HepG2 (cell line): ENCODE measurements around the gene FYB2. TPM values are rescaled to one million over a fixed set of nuclear protein-coding genes. Genes with fewer than 3 reads are reported as not detected.
A peak's percentile ranks its signal among the peaks of the same experiment; 100 is the strongest.

Source experiments
- FOXK1 ChIP-seq: sonication (generic); formaldehyde crosslinking; IDR thresholded peaks from 2 replicates; pipeline ENCODE4 v1.4.0; 2020; ENCODE audit warnings: low read depth, missing genetic modification reagents, borderline replicate concordance
- NR2F2 ChIP-seq: IDR thresholded peaks from 2 replicates; pipeline ENCODE4 v1.6.1; 2012; ENCODE audit warnings: low read depth, inconsistent platforms, borderline replicate concordance
- PPARG ChIP-seq: conservative IDR thresholded peaks from 2 replicates; pipeline ENCODE4 v1.6.1; 2016; ENCODE audit warnings: missing biosample characterization, missing genetic modification reagents
- STAG1 ChIP-seq: sonication (generic); formaldehyde crosslinking; IDR thresholded peaks from 2 replicates; pipeline ENCODE4 v1.4.0; 2020; ENCODE audit warnings: missing genetic modification reagents
- ZBTB3 ChIP-seq: sonication (generic); formaldehyde crosslinking; IDR thresholded peaks from 2 replicates; pipeline ENCODE4 v1.4.0; 2020; ENCODE audit warnings: low read depth, mild to moderate bottlenecking, moderate library complexity, missing genetic modification reagents, borderline replicate concordance
- ZNF160 ChIP-seq: sonication (generic); formaldehyde crosslinking; IDR thresholded peaks from 2 replicates; pipeline ENCODE4 v1.8.0; 2022; ENCODE audit warnings: mild to moderate bottlenecking, inconsistent platforms, missing genetic modification reagents
- ZNF569 ChIP-seq: sonication (generic); formaldehyde crosslinking; IDR thresholded peaks from 2 replicates; pipeline ENCODE4 v1.5.0; 2020; ENCODE audit warnings: mild to moderate bottlenecking, missing genetic modification reagents, moderate library complexity, borderline replicate concordance
- ZNF737 ChIP-seq: sonication (generic); formaldehyde crosslinking; IDR thresholded peaks from 2 replicates; pipeline ENCODE4 v1.5.0; 2020; ENCODE audit warnings: missing genetic modification reagents, mild to moderate bottlenecking, borderline replicate concordance
- ZNF761 ChIP-seq: sonication (generic); formaldehyde crosslinking; conservative IDR thresholded peaks from 2 replicates; pipeline ENCODE4 v1.4.0; 2020; ENCODE audit warnings: mild to moderate bottlenecking, missing genetic modification reagents
- ZNF781 ChIP-seq: sonication (generic); formaldehyde crosslinking; IDR thresholded peaks from 2 replicates; pipeline ENCODE4 v1.5.1; 2020; ENCODE audit warnings: borderline replicate concordance, mild to moderate bottlenecking, missing genetic modification reagents; ENCODE audit errors: not compliant biosample characterization
- polyA plus RNA-seq, 8 experiments: library from polyadenylated mRNA; depleted of rRNA in 3 of 8; stranded (reverse) in 7 of 8; unstranded in 1 of 8; fragments of >200 nt; fragmentation: Illumina TruSeq in 4 of 8; extraction: Trizol in 4 of 8; gene quantifications; 2 replicates each; pipeline versions ENCODE4 v1.2.1 to v1.2.3, GENCODE V29; 2011 to 2016; ENCODE audit warnings: low read depth in 4 of 8, missing spikeins in 1 of 8, mixed read lengths in 1 of 8; ENCODE audit not compliant: insufficient read depth in 1 of 8
- total RNA-seq, 5 experiments: library from RNA; depleted of rRNA; stranded (reverse); fragments of >200 nt; fragmentation: Illumina TruSeq; extraction: Trizol; gene quantifications; 2 replicates each; pipeline ENCODE4 v1.2.3, GENCODE V29; 2016; ENCODE audit warnings: low read depth in 1 of 5
- TF ChIP-seq, protein P1 (sequence below): conservative IDR thresholded peaks from 2 replicates; pipeline ENCODE4 v1.6.1; 2018; ENCODE audit warnings: missing genetic modification reagents
- TF ChIP-seq, protein P2 (sequence below): sonication (generic); formaldehyde crosslinking; IDR thresholded peaks from 2 replicates; pipeline ENCODE4 v1.5.1; 2020; ENCODE audit warnings: mild to moderate bottlenecking, missing genetic modification reagents, borderline replicate concordance
- TF ChIP-seq, protein P3 (sequence below): sonication (generic); formaldehyde crosslinking; IDR thresholded peaks from 2 replicates; pipeline ENCODE4 v1.4.0; 2020; ENCODE audit warnings: missing genetic modification reagents
- TF ChIP-seq, protein P4 (sequence below): sonication (generic); formaldehyde crosslinking; IDR thresholded peaks from 2 replicates; pipeline ENCODE4 v1.4.0; 2020; ENCODE audit warnings: missing genetic modification reagents

The FYB2 gene
- total and polyA plus RNA-seq, 2 of the 13 experiments (the other 11 are each of a cell fraction or from before 2014, with no cell fraction given): 1.2 to 2.7 TPM

DNA sequence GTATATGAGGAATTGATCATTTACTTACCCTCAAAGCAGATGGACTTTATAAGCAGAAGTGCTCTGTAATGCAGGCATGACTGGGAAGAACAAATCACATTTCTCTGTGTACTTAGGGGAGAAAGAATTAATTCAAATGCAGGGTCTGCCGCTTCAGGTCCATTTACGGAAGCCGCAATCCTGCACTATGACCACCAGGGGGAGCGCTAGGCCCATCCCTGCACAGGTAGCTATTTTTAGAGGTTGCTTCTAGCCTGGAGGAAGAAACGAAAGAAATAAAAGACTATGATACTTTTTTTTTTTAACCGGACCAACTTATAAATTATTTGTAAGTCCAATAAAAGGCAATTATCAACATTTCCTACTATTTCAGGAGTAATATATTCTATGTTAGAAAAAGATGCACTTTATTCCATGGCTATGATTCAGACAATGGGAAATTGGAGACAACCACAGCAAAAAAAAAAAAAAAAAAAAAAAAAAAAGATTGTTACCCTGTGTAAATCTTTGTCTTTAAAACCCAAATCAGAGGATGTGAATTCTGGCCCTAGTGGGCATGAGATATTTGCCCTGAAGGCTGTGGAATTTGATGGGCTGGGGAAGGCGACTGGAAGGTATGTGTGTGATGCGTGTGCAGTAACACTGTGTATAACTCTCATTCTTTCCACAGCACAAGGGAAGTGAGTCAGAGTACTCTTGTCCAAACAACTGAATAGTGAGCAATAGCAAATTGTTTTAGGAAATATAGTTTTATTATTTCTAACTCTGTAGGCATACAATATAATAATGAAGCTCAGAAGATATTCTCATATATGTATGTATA is 12.9 kb upstream of the FYB2 start (continued):
- TF ChIP-seq, protein P1, sequence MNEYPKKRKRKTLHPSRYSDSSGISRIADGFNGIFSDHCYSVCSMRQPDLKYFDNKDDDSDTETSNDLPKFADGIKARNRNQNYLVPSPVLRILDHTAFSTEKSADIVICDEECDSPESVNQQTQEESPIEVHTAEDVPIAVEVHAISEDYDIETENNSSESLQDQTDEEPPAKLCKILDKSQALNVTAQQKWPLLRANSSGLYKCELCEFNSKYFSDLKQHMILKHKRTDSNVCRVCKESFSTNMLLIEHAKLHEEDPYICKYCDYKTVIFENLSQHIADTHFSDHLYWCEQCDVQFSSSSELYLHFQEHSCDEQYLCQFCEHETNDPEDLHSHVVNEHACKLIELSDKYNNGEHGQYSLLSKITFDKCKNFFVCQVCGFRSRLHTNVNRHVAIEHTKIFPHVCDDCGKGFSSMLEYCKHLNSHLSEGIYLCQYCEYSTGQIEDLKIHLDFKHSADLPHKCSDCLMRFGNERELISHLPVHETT (CRISPR knock-in tag): no peak
- TF ChIP-seq, protein P2, sequence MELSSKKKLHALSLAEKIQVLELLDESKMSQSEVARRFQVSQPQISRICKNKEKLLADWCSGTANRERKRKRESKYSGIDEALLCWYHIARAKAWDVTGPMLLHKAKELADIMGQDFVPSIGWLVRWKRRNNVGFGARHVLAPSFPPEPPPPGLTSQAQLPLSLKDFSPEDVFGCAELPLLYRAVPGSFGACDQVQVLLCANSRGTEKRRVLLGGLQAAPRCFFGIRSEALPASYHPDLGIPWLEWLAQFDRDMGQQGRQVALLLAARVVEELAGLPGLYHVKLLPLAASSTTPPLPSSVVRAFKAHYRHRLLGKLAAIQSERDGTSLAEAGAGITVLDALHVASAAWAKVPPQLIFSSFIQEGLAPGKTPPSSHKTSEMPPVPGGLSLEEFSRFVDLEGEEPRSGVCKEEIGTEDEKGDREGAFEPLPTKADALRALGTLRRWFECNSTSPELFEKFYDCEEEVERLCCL (CRISPR knock-in tag): no peak
- no peak for TF ChIP-seq NR2F2
- TF ChIP-seq ZBTB3 (CRISPR knock-in tag): no peak
- TF ChIP-seq FOXK1 (CRISPR knock-in tag): no peak
- TF ChIP-seq, protein P3, sequence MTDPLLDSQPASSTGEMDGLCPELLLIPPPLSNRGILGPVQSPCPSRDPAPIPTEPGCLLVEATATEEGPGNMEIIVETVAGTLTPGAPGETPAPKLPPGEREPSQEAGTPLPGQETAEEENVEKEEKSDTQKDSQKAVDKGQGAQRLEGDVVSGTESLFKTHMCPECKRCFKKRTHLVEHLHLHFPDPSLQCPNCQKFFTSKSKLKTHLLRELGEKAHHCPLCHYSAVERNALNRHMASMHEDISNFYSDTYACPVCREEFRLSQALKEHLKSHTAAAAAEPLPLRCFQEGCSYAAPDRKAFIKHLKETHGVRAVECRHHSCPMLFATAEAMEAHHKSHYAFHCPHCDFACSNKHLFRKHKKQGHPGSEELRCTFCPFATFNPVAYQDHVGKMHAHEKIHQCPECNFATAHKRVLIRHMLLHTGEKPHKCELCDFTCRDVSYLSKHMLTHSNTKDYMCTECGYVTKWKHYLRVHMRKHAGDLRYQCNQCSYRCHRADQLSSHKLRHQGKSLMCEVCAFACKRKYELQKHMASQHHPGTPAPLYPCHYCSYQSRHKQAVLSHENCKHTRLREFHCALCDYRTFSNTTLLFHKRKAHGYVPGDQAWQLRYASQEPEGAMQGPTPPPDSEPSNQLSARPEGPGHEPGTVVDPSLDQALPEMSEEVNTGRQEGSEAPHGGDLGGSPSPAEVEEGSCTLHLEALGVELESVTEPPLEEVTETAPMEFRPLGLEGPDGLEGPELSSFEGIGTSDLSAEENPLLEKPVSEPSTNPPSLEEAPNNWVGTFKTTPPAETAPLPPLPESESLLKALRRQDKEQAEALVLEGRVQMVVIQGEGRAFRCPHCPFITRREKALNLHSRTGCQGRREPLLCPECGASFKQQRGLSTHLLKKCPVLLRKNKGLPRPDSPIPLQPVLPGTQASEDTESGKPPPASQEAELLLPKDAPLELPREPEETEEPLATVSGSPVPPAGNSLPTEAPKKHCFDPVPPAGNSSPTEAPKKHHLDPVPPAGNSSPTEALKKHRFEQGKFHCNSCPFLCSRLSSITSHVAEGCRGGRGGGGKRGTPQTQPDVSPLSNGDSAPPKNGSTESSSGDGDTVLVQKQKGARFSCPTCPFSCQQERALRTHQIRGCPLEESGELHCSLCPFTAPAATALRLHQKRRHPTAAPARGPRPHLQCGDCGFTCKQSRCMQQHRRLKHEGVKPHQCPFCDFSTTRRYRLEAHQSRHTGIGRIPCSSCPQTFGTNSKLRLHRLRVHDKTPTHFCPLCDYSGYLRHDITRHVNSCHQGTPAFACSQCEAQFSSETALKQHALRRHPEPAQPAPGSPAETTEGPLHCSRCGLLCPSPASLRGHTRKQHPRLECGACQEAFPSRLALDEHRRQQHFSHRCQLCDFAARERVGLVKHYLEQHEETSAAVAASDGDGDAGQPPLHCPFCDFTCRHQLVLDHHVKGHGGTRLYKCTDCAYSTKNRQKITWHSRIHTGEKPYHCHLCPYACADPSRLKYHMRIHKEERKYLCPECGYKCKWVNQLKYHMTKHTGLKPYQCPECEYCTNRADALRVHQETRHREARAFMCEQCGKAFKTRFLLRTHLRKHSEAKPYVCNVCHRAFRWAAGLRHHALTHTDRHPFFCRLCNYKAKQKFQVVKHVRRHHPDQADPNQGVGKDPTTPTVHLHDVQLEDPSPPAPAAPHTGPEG (CRISPR knock-in tag): no peak
- TF ChIP-seq ZNF160: no peak
- no peak for TF ChIP-seq ZNF737 (CRISPR knock-in tag)
- TF ChIP-seq STAG1 (CRISPR knock-in tag): peak; percentile 99
- TF ChIP-seq, protein P4, sequence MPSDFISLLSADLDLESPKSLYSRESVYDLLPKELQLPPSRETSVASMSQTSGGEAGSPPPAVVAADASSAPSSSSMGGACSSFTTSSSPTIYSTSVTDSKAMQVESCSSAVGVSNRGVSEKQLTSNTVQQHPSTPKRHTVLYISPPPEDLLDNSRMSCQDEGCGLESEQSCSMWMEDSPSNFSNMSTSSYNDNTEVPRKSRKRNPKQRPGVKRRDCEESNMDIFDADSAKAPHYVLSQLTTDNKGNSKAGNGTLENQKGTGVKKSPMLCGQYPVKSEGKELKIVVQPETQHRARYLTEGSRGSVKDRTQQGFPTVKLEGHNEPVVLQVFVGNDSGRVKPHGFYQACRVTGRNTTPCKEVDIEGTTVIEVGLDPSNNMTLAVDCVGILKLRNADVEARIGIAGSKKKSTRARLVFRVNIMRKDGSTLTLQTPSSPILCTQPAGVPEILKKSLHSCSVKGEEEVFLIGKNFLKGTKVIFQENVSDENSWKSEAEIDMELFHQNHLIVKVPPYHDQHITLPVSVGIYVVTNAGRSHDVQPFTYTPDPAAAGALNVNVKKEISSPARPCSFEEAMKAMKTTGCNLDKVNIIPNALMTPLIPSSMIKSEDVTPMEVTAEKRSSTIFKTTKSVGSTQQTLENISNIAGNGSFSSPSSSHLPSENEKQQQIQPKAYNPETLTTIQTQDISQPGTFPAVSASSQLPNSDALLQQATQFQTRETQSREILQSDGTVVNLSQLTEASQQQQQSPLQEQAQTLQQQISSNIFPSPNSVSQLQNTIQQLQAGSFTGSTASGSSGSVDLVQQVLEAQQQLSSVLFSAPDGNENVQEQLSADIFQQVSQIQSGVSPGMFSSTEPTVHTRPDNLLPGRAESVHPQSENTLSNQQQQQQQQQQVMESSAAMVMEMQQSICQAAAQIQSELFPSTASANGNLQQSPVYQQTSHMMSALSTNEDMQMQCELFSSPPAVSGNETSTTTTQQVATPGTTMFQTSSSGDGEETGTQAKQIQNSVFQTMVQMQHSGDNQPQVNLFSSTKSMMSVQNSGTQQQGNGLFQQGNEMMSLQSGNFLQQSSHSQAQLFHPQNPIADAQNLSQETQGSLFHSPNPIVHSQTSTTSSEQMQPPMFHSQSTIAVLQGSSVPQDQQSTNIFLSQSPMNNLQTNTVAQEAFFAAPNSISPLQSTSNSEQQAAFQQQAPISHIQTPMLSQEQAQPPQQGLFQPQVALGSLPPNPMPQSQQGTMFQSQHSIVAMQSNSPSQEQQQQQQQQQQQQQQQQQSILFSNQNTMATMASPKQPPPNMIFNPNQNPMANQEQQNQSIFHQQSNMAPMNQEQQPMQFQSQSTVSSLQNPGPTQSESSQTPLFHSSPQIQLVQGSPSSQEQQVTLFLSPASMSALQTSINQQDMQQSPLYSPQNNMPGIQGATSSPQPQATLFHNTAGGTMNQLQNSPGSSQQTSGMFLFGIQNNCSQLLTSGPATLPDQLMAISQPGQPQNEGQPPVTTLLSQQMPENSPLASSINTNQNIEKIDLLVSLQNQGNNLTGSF (CRISPR knock-in tag): no peak
- no peak for TF ChIP-seq ZNF569 (CRISPR knock-in tag)
- TF ChIP-seq PPARG: peak; percentile 42; the same call in 1 of the 2 replicates
- no peak for TF ChIP-seq ZNF781 (CRISPR knock-in tag)
- TF ChIP-seq ZNF761: no peak
